Measurements from ENCODE around the gene PCDHGA9. TPM values are rescaled to one million over a fixed set of nuclear protein-coding genes. Genes with fewer than 3 reads are reported as not detected.
A peak's percentile ranks its signal among the peaks of the same experiment; 100 is the strongest.
"Not testable (repeated sequence)": the region's sequence is repeated elsewhere in the genome, so short reads cannot be mapped to it uniquely, and the experiment has no call there.

PCDHGA9 gene
- total RNA-seq, 1 experiment from 2014 or later, result 1.6 TPM

DNA sequence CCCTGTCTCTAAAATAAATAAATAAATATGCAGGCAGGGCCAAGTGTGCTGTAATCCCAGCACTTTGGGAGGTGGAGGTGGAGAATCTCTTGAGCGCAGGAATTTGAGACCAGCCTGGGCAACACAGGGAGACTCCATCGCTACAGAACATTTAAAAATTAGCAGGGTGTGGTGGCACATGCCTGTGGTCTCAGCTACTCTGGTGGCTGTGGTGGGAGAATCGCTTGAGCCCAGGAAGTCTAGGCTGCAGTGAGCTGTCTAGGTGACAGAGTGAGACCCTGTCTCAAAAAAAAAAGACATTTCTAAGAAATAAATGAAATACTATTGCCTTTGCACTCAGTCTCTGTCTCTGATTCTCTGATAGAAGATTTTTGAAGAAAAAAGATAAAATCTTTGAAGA lies 9.0 kb downstream of the PCDHGA9 start:
- DNase-seq (ENCODE audit: extremely low read depth, low read depth), result no peak

DNA sequence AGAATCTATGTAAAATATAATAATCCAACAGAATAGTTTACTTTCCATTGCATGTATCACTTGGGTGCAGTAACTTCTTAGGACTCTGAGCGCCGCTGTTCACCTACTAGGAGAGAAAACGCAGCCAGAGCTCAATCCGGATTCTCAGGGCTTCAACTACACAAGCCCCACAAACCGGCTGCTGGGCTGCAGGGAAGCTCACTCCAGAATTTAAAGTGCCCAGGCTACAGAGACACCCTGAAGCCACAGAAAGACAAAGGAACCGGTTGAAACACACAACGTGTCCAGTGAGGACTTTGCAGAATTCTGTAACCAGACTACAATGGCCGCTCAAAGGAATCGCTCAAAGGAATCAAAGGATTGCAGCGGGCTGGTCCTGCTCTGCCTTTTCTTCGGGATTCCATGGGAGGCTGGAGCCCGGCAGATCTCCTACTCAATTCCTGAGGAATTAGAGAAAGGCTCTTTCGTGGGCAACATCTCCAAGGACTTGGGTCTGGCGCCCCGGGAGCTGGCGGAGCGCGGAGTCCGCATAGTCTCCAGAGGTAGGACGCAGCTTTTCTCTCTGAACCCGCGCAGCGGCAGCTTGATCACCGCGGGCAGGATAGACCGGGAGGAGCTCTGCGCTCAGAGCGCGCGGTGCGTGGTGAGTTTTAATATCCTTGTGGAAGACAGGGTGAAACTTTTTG lies 10.4 kb downstream of the PCDHGA9 start, which contains the start of gene PCDHGA10:
Gene PCDHGA10 (plus strand): TSS at position 134 of the 686 bp plus-strand sequence. CDS start 189 bp downstream, at position 323.
- peak; percentile 82 for DNase-seq (ENCODE audit: extremely low read depth, low read depth)

DNA sequence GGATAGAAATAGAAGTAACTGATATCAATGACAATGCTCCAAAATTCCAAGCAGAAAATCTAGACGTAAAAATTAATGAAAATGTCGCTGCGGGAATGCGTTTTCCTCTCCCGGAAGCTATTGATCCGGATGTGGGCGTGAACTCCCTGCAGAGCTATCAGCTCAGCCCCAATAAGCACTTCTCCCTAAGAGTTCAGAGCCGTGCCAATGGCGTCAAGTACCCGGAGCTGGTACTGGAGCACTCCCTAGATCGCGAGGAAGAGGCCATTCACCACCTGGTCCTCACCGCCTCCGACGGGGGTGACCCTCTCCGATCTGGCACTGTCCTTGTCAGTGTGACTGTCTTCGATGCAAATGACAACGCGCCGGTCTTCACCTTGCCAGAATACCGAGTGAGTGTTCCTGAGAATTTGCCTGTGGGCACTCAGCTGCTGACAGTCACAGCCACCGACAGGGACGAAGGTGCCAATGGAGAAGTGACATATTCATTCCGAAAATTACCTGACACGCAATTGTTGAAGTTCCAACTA lies 11.0 kb downstream of the PCDHGA9 start:
- DNase-seq (ENCODE audit: extremely low read depth, low read depth), result no peak

GRCh38 chr5:141414548-141415274 lies 12.1 kb downstream of the PCDHGA9 start:
- DNase-seq (ENCODE audit: extremely low read depth, low read depth), result not testable (repeated sequence)

GRCh38 chr5:141415275-141415618 lies 12.7 kb downstream of the PCDHGA9 start:
- not testable (repeated sequence) for DNase-seq (ENCODE audit: extremely low read depth, low read depth)

GRCh38 chr5:141417494-141418172 lies 15.1 kb downstream of the PCDHGA9 start, which contains the start of gene PCDHGB7:
Gene PCDHGB7, plus strand, starts transcription at chr5:141417677. Its CDS starts 183 bp downstream, at chr5:141417860.
- DNase-seq (ENCODE audit: extremely low read depth, low read depth), result not testable (repeated sequence)

DNA sequence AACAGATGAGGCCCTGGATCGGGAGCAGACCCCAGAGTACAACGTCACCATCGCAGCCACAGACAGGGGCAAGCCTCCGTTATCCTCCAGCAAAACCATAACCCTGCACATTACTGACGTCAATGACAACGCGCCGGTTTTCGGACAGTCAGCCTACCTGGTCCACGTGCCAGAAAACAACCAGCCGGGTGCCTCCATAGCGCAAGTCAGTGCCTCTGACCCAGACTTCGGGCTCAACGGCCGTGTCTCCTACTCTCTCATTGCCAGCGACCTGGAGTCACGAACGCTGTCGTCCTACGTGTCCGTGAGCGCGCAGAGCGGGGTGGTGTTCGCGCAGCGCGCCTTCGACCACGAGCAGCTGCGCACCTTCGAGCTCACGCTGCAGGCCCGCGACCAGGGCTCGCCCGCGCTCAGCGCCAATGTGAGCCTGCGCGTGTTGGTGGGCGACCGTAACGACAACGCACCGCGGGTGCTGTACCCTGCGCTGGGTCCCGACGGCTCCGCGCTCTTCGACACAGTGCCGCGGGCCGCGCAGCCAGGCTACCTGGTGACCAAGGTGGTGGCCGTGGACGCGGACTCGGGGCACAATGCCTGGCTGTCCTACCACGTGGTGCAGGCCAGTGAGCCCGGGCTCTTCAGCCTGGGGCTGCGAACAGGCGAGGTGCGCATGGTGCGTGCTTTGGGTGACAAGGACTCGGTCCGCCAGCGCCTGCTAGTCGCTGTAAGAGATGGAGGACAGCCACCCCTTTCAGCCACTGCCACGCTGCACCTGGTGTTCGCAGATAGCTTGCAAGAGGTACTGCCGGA lies 16.7 kb downstream of the PCDHGA9 start:
- no peak for DNase-seq (ENCODE audit: extremely low read depth, low read depth)

GRCh38 chr5:141420855-141421488 lies 18.4 kb downstream of the PCDHGA9 start, which contains the start of gene PCDHGA11:
Gene PCDHGA11, plus strand, starts transcription at chr5:141421051. Its CDS starts 177 bp downstream, at chr5:141421228.
- no peak for DNase-seq (ENCODE audit: extremely low read depth, low read depth)

DNA sequence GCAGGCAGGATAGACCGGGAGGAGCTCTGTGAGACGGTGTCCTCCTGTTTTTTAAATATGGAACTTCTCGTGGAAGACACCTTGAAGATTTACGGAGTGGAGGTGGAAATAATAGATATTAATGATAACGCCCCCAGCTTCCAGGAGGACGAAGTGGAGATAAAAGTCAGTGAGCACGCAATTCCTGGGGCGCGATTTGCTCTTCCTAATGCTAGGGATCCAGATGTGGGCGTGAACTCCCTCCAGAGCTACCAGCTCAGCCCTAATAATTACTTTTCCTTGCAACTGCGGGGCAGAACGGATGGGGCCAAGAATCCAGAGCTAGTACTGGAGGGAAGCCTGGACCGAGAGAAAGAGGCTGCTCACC lies 18.9 kb downstream of the PCDHGA9 start:
- no peak for DNase-seq (ENCODE audit: extremely low read depth, low read depth)

DNA sequence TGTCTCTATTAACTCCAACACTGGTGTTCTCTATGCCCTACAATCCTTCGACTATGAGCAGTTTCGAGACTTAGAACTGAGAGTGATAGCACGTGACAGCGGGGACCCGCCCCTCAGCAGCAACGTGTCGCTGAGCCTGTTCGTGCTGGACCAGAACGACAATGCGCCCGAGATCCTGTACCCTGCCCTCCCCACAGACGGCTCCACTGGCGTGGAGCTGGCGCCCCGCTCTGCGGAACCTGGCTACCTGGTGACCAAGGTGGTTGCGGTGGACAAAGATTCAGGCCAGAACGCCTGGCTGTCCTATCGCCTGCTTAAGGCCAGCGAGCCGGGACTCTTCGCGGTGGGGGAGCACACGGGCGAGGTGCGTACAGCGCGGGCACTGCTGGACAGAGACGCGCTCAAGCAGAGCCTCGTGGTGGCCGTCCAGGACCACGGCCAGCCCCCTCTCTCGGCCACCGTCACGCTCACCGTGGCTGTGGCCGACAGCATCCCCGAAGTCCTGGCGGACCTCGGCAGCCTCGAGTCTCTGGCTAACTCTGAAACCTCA lies 20.2 kb downstream of the PCDHGA9 start:
- DNase-seq (ENCODE audit: extremely low read depth, low read depth), result no peak

GRCh38 chr5:141427783-141428426 lies 25.3 kb downstream of the PCDHGA9 start:
- DNase-seq (ENCODE audit: extremely low read depth, low read depth), result no peak

DNA sequence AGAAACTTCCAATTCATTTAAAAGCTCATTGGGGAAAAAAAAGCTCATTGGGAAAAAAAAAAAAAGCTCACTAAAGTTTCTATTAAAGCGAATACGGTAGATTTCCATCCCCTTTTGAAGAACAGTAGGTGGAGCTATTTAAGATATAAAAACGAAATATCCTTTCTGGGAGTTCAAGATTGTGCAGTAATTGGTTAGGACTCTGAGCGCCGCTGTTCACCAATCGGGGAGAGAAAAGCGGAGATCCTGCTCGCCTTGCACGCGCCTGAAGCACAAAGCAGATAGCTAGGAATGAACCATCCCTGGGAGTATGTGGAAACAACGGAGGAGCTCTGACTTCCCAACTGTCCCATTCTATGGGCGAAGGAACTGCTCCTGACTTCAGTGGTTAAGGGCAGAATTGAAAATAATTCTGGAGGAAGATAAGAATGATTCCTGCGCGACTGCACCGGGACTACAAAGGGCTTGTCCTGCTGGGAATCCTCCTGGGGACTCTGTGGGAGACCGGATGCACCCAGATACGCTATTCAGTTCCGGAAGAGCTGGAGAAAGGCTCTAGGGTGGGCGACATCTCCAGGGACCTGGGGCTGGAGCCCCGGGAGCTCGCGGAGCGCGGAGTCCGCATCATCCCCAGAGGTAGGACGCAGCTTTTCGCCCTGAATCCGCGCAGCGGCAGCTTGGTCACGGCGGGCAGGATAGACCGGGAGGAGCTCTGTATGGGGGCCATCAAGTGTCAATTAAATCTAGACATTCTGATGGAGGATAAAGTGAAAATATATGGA lies 27.9 kb downstream of the PCDHGA9 start, which contains the start of gene PCDHGA12:
Gene PCDHGA12 (plus strand): TSS at position 176 of the 782 bp plus-strand sequence. CDS start 253 bp downstream, at position 429.
- no peak for DNase-seq (ENCODE audit: extremely low read depth, low read depth)

DNA sequence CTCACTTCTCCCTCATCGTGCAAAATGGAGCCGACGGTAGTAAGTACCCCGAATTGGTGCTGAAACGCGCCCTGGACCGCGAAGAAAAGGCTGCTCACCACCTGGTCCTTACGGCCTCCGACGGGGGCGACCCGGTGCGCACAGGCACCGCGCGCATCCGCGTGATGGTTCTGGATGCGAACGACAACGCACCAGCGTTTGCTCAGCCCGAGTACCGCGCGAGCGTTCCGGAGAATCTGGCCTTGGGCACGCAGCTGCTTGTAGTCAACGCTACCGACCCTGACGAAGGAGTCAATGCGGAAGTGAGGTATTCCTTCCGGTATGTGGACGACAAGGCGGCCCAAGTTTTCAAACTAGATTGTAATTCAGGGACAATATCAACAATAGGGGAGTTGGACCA lies 28.7 kb downstream of the PCDHGA9 start:
- no peak for DNase-seq (ENCODE audit: extremely low read depth, low read depth)

- not testable (repeated sequence) for DNase-seq (ENCODE audit: extremely low read depth, low read depth)
These were observed 29.7 kb downstream of the PCDHGA9 start for GRCh38 chr5:141432308-141432707.

GRCh38 chr5:141432726-141433125 lies 30.1 kb downstream of the PCDHGA9 start:
- not testable (repeated sequence) for DNase-seq (ENCODE audit: extremely low read depth, low read depth)

- no peak for DNase-seq (ENCODE audit: extremely low read depth, low read depth)
These were observed 31.4 kb downstream of the PCDHGA9 start for GRCh38 chr5:141434006-141434405.

- no peak for DNase-seq (ENCODE audit: extremely low read depth, low read depth)
These were observed 34.6 kb downstream of the PCDHGA9 start for GRCh38 chr5:141437221-141437620.
